Lower leg skin (tissue), 3 donors: ENCODE results near the gene KIF14.

Experiments used
- CTCF ChIP-seq, 3 donors: fragments of 450-650 bp; IDR thresholded peaks; one replicate each; pipeline ENCODE4 v1.5.1; 2016; ENCODE audit warnings: antibody characterized with exemption in 3 of 3, mild to moderate bottlenecking in 3 of 3, moderate library complexity in 2 of 3
- POLR2A ChIP-seq, 2 donors: fragments of 450-650 bp; IDR thresholded peaks; one replicate each; pipeline ENCODE4 v1.6.1; 2016 to 2017; ENCODE audit warnings: antibody characterized with exemption in 2 of 2, mild to moderate bottlenecking in 1 of 2, moderate library complexity in 1 of 2

DNA sequence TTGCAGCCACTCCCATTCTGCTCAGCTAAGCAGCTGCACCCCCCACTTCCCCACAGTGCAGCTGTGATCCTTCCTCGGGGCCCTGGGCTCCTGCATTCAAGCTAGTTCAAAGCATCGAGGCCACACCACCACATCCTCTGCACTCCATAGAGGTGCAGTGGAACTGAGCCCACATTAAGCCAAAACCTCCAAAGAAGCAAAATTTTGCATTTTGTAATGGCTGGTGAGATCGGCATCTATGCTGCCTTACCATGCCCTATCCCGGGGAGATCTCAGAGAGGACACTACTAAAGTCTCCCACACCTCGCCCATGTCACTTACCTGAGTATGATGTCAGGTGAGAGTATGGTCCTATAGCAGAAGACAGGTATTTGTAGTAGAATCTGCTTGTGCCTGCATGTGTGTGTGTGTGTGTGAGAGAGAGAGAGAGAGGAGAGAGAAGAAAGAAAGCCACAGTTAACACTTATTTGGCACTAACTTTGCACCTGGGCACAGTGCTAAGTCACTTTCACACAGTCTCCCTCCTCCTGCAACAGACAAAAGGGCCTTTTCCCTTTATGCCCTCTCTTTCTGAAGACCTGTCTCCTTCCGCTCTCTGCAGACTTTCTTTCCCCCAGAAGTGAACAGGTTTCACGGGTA, 89.8 kb downstream of the KIF14 start:
- TF ChIP-seq CTCF (IDR thresholded peaks at IDR 0.05): no peak
- no peak for TF ChIP-seq POLR2A (IDR thresholded peaks at IDR 0.05)
